WERI-Rb-1 (cell line): Measurements from ENCODE around the gene FTO.

Experiments used
- DNase-seq: peaks from one replicate; pipeline ENCODE4 v3.0.0-alpha.2; 2020
- H3K27ac ChIP-seq: fragments of 250-450 bp; sonication (Bioruptor Pico); 2 replicates; pipeline ENCODE4 v1.5.1; 2020; ENCODE audit warnings: mild to moderate bottlenecking, moderate library complexity
- H3K27me3 ChIP-seq: fragments of 250-450 bp; sonication (Bioruptor Pico); 2 replicates; pipeline ENCODE4 v1.5.1; 2021; ENCODE audit warnings: mild to moderate bottlenecking, low read depth, moderate library complexity; ENCODE audit not compliant: insufficient read depth, severe bottlenecking
- H3K36me3 ChIP-seq: fragments of 250-450 bp; sonication (Bioruptor Pico); 2 replicates; pipeline ENCODE4 v1.5.1; 2020; ENCODE audit warnings: mild to moderate bottlenecking, moderate library complexity
- H3K4me3 ChIP-seq: 2 replicates; pipeline ENCODE4 v1.5.1; 2011; ENCODE audit warnings: low read depth, mild to moderate bottlenecking, control low read depth, low read length
- H3K9me3 ChIP-seq: fragments of 250-450 bp; sonication (Bioruptor Pico); 2 replicates; pipeline ENCODE4 v1.5.1; 2021; ENCODE audit warnings: mild to moderate bottlenecking, moderate library complexity; ENCODE audit not compliant: severe bottlenecking
- CTCF ChIP-seq: IDR thresholded peaks from 2 replicates; pipeline ENCODE4 v1.5.1; 2011; ENCODE audit warnings: low read depth, mild to moderate bottlenecking, control low read depth, inconsistent platforms, low read length

FTO gene

GRCh38 chr16:53950677-53951076 is 246.7 kb downstream of the FTO start:
- Histone ChIP-seq H3K9me3 (no peaks in the 10 kb centered on the region), H3K36me3 (no peaks in the 10 kb centered on the region), H3K27me3 (no peaks in the 10 kb centered on the region), H3K27ac (peak overlapping the region; percentile 10; the same call in 1 of the 2 replicates), H3K4me3 (no peak overlapping the region)
- TF ChIP-seq CTCF = no peak
- no peak for DNase-seq

GRCh38 chr16:53952215-53953208 is 248.6 kb downstream of the FTO start:
- Histone ChIP-seq H3K9me3 (no peaks in the 10 kb centered on the region), H3K27me3 (no peaks in the 10 kb centered on the region), H3K36me3 (no peaks in the 10 kb centered on the region), H3K4me3 (no peak overlapping the region), H3K27ac (no peak overlapping the region)
- no peak for TF ChIP-seq CTCF
- no peak for DNase-seq

GRCh38 chr16:53953336-53953735 is 249.4 kb downstream of the FTO start:
- Histone ChIP-seq H3K36me3 (no peaks in the 10 kb centered on the region), H3K9me3 (no peaks in the 10 kb centered on the region), H3K27ac (no peak overlapping the region), H3K4me3 (no peak overlapping the region), H3K27me3 (no peaks in the 10 kb centered on the region)
- DNase-seq = no peak
- no peak for TF ChIP-seq CTCF

- Histone ChIP-seq H3K27me3 (no peaks in the 10 kb centered on the region), H3K4me3 (no peak overlapping the region), H3K9me3 (no peaks in the 10 kb centered on the region), H3K27ac (no peak overlapping the region), H3K36me3 (no peaks in the 10 kb centered on the region)
- DNase-seq = no peak
- no peak for TF ChIP-seq CTCF
These were observed 251.4 kb downstream of the FTO start for GRCh38 chr16:53955221-53955875.

GRCh38 chr16:53958341-53958880 is 254.5 kb downstream of the FTO start:
- DNase-seq = no peak
- H3K9me3 ChIP-seq = no peaks in the 10 kb centered on the region
- H3K27ac ChIP-seq = no peak overlapping the region
- no peaks in the 10 kb centered on the region for H3K27me3 ChIP-seq
- H3K4me3 ChIP-seq = no peak overlapping the region
- no peaks in the 10 kb centered on the region for H3K36me3 ChIP-seq
- no peak for TF ChIP-seq CTCF
